Activated effector memory CD4-positive, alpha-beta T cell treated with Interleukin-2 at 50 U/mL for 16 hours (primary cell): ENCODE measurements around the gene KRT83.
"Not testable (repeated sequence)": the region's sequence is repeated elsewhere in the genome, so short reads cannot be mapped to it uniquely, and the experiment has no call there.

Source experiments
- DNase-seq: peaks from one replicate; pipeline ENCODE4 v3.0.0-alpha.2; 2020

KRT83 gene

DNA sequence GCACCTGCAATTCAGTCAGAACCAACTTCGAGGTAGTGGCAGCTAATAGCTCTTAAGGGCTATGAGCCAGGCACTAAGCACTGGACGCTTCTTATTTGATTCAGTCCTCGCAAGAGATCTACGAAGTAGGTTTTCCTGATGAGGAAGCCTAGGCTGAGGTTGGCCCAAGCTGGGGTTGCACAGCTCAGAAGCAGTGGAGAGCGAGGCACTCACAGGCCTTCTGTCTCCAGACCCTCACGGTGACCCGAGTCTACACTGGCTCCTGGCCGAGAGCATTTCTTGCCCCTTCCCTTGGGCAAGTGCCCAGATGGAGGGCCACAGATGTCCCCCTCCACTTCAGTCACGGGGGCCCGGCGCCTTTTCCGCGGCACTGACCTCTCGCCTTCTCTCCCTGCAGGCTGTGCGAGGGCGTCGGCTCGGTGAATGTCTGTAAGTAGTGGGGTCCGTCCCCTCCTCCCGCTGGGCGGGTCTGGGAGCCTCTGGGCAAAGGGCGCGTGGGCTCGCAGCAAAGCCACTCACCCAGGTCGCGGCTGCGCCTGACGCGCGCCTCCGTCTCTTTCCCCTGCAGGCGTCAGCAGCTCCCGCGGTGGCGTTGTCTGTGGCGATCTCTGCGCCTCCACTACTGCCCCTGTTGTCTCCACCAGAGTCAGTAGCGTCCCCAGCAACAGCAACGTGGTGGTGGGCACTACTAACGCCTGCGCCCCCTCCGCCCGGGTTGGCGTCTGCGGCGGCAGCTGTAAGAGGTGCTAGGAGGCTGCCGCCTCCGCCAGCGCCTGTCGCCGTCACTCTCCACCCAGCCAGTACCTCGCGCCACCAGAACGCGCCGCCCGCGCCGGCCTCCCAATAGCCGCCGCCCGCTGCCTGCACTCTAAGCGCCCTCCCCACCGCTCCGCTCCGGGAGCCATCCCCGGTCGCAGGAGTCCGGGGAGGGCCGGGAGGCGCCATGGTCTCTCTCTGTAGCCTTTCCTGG lies 13.1 kb downstream of the KRT83 start:
- no peak for DNase-seq

DNA sequence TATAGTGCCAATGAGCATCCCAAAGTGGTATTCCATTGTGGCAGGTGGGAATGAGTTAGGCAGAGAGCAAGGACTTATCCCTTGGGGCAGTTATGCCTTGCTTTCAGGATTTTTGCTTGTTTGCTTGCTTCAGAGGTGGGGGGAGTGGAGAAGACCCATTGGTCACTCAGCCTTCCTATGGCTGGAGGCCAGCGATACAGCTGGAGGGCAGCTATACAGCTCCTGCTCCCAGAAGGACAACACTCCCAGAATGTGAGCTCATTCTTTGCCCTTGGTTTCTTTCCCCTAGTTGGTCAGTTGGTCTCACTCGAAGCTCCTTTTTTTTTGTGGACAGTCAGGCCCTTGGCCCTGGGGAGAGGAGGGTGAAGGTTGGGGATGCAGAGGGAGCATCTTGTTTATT lies 14.5 kb downstream of the KRT83 start:
- no peak for DNase-seq

DNA sequence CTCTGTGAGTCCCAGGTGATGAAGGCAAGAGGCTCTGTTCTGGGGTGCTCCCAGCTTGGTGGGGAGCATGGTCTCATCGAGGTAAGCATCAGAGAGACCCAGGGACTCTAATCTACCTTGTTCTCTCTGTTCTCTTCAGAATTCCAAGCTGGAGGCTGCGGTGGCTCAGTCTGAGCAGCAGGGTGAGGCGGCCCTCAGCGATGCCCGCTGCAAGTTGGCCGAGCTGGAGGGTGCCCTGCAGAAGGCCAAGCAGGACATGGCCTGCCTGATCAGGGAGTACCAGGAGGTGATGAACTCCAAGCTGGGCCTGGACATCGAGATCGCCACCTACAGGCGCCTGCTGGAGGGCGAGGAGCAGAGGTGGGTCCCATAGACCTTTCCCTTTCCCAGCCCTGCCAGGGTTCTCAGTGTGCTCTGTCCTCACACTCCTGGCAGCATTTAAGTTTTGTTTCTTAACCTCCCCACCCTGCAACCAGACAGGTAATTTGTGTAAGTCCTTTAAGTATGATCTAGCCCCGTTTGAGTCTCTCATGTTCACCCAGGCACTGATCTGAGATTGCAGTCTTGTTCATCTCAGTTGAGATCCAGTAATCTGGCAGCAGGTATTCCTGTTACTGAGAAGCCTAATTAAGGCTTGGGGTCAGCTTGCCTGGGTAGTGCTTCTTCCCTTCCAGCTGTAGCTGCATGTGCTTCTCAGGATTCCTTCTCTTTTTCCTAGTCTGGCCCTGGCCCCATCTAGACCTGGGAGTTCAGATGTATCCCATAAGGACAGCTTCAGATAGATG lies 15.1 kb downstream of the KRT83 start:
- no peak for DNase-seq

DNA sequence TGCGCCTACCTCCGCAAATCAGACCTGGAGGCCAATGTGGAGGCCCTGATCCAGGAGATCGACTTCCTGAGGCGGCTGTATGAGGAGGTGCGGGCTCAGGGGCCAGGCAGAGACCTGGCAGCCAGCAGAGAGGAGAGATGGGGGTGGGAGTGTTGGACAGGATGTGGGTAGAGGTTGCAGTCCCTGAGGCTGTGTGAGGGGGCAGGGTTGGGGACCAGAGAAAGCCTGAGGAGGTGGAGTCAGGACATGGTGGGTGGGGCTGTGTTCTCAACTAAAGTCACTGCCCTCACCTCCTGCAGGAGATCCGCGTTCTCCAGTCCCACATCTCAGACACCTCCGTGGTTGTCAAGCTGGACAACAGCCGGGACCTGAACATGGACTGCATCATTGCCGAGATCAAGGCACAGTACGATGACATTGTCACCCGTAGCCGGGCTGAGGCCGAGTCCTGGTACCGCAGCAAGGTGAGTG lies 16.2 kb downstream of the KRT83 start:
- DNase-seq, result not testable (repeated sequence)

DNA sequence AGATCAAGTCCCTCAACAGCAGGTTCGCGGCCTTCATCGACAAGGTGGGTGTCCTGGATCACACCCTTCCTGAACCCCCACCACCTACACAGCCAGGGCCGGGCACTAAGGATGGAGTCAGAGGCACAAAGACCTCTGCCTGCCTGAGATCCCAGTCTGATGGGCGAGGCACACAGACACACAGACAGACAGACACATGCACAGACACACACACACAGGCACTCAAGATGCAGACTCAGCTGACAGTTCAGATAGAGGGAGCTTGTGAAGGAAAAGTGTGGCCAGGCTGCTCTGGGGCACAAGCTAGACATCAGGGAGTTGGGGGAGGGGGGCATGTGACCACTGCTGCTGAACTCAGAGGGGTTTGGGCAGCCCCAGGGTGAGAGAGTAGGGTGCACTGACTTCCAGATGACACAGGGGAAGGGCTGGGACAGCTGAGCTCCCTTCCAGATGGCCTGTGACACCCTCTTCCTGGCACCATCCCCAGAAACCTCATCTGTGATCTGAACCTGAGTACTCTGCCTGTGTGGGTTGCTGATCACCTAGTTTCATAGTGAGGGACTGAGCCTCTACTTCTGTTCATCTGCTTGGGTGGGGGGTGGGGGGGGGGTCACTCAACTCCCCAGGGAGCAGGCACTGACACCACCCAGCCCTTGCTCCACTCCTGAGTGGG lies 18.8 kb downstream of the KRT83 start:
- DNase-seq, result not testable (repeated sequence)

DNA sequence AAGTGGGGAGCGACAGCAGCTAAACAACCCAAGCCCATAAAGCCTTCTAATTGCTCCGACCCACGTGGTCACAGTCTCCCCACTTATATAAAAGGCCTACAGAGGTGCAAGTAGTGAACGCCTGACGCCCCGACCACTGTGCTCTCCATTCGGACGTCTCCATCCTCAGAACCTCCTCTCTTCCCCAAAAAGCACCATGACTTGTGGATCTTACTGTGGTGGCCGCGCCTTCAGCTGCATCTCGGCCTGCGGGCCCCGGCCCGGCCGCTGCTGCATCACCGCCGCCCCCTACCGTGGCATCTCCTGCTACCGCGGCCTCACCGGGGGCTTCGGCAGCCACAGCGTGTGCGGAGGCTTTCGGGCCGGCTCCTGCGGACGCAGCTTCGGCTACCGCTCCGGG lies 19.5 kb downstream of the KRT83 start:
- not testable (repeated sequence) for DNase-seq

DNA sequence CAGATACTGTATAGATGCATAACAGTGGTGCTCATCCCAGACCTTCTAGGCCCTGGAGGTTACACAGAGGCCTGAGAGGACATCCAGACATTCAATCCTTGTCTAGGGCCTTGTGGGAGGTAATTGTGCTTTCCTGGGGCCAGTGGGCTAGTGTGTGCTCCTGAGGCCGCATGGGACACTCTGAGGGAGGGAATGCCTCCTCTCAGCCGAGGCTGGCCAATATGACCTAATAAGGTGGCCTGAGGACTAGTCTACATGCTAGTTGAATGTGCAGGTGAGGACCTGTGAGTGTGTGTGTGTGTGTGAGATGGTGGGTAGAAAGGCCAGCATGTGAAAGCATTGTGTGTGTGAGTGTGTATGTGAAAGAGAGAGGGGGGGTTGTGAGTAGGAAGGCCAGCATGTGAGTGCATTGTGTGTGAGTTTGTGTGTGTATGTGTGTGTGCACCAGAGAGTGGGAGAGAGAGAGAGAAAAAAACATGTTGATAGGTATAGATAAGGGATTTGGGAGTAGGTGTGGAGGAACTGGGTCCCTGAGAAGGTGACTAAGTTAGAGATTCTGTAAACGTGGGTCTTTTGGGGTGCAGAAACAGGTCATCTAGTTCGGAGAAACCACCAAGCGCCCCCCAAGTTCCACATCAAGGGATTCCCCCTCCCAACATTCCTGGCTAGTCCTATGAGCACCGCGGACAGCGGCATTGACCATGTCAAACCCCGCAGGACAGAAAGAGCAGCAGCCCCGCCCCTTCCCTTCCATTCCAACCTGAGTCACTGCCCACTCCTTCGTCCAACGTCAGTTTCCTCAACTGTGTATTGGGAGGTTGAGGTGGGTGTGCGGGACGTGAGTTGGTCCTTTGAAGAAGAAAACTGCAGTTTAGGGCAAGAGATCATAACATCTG lies 20.2 kb downstream of the KRT83 start:
- no peak for DNase-seq

DNA sequence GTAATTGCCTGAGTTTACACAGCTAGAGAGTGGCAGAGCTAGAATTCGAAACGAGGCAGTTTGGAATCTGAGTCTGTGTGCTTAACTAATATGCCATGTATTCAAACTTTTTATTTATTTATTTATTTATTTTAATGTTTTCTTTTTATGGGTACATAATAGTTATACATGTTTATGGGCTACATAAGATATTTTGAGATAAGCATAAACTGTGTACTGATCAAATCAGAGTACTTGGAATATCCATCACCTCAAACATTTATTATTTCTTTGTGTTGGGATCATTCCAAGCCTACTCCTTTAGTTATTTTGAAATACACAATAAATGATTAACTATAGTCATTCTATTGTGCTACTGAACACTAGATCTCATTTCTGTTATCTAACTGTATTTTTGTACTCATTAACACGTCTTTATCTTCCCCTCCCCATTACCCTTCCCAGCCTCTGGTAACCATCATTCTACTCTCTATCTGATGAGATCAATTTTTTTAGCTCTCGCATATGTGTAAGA lies 22.5 kb downstream of the KRT83 start:
- DNase-seq, result no peak

DNA sequence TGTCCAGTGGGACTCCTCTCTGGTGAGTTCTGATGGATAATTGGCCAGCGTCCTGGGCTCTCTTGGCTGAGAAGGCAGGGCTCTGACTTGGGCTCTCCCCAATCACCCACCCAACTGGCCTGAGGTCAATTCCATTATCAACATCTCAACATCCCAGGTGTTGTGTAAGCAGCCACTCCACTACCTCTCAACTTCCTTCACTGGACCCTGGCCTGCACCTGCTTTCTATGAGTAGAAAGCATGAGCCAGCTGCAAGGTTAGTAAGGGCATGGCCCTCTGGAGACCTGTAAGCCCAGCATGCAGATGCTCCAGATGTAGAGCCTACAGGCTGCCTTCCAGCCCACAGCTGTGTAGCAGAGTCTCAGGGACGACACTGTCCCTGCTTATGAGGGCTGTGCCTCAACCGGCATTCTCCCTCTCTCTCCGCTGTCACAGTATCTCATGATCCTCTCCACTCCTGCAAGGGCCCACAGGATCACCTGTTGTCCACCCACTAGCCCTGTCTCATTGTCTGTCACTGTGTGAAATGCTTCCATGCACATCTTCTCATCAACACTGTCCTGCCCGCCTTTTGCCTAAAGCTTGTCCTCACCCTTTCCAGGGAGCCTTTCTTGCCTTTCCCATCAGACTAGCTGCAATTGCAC lies 24.5 kb downstream of the KRT83 start:
- no peak for DNase-seq

DNA sequence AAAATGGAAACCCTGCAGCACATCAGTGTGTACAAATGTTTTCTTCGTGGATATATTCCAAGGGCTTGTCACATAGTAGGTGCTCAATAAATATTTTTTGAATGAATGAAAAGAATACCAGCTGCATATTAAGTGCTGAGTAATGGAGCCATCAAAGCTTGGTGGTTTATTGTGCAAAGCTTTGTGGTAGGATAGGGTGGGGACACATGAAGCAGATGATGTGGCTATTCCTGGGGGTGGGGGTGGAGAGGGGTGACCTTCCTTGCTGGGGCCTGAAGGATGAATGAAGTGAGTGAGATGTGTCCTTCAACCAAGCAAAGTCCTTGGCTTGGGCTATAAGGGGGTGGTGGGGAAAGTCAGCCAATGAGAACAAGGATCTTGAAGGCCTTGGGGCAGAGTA lies 25.5 kb downstream of the KRT83 start:
- no peak for DNase-seq

DNA sequence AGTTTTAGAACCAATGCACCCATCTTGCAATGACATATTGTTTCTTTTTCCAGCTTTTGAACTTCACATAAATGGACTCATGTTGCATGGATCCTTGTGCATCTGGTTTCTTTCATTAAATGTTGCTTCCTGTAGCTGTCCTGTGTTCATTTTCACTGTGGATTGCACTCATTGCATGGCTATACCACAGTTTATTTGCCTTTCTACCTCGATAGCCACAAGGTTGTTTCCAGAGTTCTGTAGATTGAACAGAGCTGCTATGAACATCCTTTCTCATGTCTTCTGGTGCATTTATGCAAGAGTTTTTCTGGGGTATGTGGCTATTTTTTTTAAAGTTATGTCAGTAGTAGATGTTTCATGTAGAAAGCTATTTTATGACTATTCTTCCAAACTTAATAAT lies 26.4 kb downstream of the KRT83 start:
- no peak for DNase-seq

DNA sequence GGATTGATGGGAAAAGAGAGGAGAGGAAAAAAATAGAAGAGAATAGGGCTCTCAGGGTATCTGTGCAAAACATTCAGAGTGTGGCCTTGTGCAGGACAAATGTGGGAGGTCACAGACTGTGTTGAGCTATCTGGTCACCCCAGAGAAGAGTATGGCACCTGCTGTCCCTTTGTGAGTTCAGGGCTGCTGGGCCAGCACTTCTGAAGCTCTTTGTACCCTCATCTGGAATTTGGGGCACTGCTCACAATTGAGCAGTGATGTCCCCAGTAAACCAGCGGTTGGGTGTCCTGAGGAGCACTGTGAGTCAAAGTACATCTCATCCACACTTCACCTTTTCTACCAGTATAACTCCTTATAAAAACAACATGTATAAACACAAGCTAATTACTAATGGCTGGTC lies 27.3 kb downstream of the KRT83 start:
- no peak for DNase-seq

DNA sequence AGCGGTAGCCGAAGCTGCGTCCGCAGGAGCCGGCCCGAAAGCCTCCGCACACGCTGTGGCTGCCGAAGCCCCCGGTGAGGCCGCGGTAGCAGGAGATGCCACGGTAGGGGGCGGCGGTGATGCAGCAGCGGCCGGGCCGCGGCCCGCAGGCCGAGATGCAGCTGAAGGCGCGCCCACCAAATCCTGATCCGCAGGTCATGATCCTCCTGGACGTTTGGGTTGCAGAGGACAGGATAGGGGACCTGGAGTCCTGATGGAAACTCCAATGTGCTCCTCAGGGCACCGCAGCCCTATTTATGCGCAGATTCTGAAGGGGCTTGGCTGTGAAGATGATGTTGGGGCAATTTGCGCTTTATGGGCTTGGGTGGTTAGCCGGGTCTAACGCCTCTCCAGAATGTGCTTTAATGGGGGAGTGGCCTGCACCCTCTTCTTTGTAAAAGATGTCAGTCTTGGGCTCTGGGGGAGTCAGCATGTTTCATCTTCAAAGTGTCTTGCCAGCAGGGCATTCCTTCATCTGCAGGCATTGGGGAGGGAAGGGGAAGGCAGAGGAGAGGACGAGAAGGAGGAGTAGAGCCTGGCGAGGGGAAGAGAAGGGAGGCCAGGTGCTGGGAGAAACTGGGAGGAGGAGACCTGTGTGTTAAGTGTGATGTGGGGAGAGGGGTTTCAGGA lies 29.8 kb downstream of the KRT83 start, which contains the start of gene KRT81:
KRT81 (minus strand) TSS at position 268 of the 669 bp plus-strand sequence; CDS start at position 199, 69 bp downstream.
- DNase-seq, result no peak

DNA sequence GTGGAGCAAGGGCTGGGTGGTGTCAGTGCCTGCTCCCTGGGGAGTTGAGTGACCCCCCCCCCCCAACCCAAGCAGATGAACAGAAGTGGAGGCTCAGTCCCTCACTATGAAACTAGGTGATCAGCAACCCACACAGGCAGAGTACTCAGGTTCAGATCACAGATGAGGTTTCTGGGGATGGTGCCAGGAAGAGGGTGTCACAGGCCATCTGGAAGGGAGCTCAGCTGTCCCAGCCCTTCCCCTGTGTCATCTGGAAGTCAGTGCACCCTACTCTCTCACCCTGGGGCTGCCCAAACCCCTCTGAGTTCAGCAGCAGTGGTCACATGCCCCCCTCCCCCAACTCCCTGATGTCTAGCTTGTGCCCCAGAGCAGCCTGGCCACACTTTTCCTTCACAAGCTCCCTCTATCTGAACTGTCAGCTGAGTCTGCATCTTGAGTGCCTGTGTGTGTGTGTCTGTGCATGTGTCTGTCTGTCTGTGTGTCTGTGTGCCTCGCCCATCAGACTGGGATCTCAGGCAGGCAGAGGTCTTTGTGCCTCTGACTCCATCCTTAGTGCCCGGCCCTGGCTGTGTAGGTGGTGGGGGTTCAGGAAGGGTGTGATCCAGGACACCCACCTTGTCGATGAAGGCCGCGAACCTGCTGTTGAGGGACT lies 30.6 kb downstream of the KRT83 start:
- DNase-seq, result not testable (repeated sequence)

DNA sequence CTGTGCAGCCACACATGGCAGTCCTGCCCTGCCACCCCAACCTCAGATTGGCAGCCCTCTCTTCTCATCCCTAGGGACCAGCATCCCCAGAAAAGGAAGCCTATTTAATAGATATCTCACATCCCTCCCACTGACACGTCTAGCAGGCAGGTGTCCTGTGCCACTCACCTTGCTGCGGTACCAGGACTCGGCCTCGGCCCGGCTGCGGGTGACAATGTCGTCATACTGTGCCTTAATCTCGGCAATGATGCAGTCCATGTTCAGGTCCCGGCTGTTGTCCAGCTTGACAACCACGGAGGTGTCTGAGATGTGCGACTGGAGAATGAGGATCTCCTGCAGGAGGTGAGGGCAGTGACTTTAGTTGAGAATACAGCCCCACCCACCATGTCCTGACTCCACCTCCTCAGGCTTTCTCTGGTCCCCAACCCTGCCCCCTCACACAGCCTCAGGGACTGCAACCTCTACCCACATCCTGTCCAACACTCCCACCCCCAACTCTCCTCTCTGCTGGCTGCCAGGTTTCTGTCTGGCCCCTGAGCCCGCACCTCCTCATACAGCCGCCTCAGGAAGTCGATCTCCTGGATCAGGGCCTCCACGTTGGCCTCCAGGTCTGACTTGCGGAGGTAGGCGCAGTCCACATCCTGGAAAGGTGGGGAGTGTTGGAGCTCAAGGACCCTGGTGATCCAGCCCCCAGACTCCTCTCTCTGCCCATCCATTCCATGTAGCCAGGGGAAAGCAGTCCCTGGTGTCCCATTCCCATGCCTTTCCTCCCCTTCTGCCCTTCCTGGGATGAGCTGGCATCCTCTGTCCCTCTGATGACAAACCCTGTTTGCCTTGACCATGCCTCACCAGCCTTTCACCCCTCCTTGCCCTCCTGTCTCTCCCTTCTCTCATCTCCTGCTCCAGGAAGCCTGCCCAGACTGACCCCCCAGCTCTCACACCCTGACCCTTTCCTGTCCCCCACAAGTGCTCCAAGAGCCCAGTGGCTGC lies 33.1 kb downstream of the KRT83 start:
- not testable (repeated sequence) for DNase-seq

DNA sequence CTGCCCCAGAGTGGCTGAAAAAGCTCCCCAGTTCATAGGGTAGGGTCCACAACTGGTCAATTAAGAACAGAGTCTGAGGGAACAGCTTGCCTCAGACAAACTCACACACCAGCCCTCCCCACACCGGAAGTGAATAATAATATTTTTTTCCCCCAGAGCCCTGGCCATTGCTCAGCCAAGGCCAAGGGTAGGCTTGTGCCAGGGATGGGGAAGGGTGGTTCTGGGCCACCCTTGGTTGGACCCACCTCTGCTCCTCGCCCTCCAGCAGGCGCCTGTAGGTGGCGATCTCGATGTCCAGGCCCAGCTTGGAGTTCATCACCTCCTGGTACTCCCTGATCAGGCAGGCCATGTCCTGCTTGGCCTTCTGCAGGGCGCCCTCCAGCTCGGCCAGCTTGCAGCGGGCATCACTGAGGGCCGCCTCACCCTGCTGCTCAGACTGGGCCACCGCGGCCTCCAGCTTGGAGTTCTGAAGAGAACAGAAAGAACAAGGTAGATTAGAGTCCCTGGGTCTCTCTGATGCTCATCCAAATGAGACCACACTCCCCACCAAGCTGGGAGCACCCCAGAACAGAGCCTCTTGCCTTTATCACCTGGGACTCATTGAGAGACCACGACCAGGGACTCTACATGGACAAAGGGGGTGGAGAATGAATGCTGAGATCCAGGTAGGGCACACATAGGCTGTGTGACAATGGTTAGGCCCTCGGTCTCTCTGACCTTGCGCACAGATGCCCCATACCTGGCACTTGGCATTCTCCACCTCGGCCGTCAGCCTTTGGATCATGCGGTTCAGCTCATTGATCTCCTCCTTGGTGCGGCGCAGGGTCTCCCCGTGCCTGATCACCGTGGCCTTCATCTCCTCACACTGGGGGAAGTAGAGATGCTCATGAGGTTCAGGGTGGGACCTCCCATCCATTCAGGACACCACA lies 34.1 kb downstream of the KRT83 start:
- DNase-seq, result not testable (repeated sequence)

DNA sequence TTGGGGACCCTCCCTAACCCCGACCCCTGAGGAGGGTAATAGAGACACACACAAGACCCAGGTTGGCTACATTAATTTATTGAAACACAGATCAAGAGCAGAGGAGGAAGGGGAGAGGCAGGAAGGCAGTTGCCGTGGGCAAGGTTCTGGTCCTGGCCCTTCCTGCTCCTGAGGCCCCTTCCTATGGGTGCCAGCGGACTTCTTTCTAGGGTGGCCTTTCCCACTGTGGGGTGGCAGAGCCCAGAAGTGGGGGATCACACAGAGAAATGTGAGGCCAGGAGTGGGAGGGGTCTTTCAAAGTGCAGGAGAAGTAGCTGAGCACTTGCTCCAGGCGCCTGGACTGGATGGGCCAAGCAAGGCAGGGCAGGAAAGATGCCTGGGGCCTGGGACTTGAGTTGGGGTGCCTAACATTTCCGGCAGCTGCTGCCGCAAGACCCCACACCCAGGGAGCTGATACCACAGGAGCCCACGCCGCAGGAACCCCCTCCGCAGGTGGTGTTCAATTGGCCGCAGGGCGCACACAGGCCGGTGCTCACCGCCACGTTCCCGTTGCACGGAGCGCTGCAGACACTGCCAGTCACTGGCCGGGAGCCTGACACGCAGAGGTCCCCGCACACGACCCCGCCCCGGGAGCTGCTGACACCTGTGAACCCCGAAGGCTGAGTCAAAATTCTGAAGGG lies 35.2 kb downstream of the KRT83 start:
- DNase-seq, result no peak
